GM12878 (cell line): ENCODE data around the gene USP17L25.
"Not testable (repeated sequence)": the region's sequence is repeated elsewhere in the genome, so short reads cannot be mapped to it uniquely, and the experiment has no call there.

Source experiments
- HDAC2 ChIP-seq: fragments of 200-600 bp; sonication (generic); IDR thresholded peaks from 2 replicates; pipeline ENCODE4 v1.6.1; 2017
- NRF1 ChIP-seq: conservative IDR thresholded peaks from 2 replicates; pipeline ENCODE4 v1.6.1; 2011; ENCODE audit warnings: mild to moderate bottlenecking, low read depth, low read length, improper control_type of control experiment
- POLR2A ChIP-seq: IDR thresholded peaks from 2 replicates; pipeline ENCODE4 v1.6.1; 2011; ENCODE audit warnings: low read depth, mild to moderate bottlenecking, low read length
- SMC3 ChIP-seq: IDR thresholded peaks from 2 replicates; pipeline ENCODE4 v1.6.1; 2011; ENCODE audit warnings: low read length, improper control_type of control experiment, borderline replicate concordance
- ZNF384 ChIP-seq: IDR thresholded peaks from 2 replicates; pipeline ENCODE4 v1.6.1; 2012; ENCODE audit warnings: low read depth, mild to moderate bottlenecking, low read length, improper control_type of control experiment, borderline replicate concordance
- TF ChIP-seq, protein P1 (sequence below), 3 experiments: IDR thresholded peaks in 2 of 3; conservative IDR thresholded peaks in 1 of 3; 2 replicates each; pipeline ENCODE4 v1.5.1; 2011; ENCODE audit warnings: low read depth in 3 of 3, low read length in 3 of 3, mild to moderate bottlenecking in 3 of 3, control low read depth in 2 of 3, moderate library complexity in 2 of 3, inconsistent platforms in 1 of 3, mixed read lengths in 1 of 3; ENCODE audit not compliant: control insufficient read depth in 2 of 3, insufficient read depth in 1 of 3; ENCODE audit errors: extremely low read depth in 1 of 3
- TF ChIP-seq, protein P2 (sequence below): IDR thresholded peaks from 2 replicates; pipeline ENCODE4 v1.6.1; 2012; ENCODE audit warnings: low read depth, low read length, improper control_type of control experiment

DNA sequence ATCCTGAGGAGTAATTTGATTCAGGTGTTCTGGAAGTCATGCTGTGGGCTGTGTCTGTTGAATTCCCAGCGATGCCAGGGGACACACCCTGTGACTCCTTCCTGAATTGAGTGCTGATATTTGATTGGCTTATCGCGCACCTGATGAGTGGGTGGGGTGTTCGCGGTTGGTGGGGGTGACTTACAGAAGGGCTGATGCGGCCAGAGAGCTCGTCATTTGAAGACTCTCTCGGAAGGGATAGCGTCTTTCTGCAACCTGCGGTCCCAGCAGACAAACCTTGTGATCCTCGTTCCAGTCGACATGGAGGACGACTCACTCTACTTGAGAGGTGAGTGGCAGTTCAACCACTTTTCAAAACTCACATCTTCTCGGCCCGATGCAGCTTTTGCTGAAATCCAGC lies 4.8 kb upstream of the USP17L25 start, which contains the start of gene USP17L24:
- not testable (repeated sequence) for TF ChIP-seq ZNF384, SMC3, HDAC2, POLR2A, NRF1
- TF ChIP-seq, protein P1, sequence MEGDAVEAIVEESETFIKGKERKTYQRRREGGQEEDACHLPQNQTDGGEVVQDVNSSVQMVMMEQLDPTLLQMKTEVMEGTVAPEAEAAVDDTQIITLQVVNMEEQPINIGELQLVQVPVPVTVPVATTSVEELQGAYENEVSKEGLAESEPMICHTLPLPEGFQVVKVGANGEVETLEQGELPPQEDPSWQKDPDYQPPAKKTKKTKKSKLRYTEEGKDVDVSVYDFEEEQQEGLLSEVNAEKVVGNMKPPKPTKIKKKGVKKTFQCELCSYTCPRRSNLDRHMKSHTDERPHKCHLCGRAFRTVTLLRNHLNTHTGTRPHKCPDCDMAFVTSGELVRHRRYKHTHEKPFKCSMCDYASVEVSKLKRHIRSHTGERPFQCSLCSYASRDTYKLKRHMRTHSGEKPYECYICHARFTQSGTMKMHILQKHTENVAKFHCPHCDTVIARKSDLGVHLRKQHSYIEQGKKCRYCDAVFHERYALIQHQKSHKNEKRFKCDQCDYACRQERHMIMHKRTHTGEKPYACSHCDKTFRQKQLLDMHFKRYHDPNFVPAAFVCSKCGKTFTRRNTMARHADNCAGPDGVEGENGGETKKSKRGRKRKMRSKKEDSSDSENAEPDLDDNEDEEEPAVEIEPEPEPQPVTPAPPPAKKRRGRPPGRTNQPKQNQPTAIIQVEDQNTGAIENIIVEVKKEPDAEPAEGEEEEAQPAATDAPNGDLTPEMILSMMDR (IDR thresholded peaks at IDR 0.05 in 2 of 3, conservative IDR thresholded peaks at IDR 0.05 in 1 of 3; ENCODE audit: control insufficient read depth in 2 of 3, extremely low read depth in 1 of 3, insufficient read depth in 1 of 3, low read depth in 3 of 3, low read length in 3 of 3), result not testable (repeated sequence)
- TF ChIP-seq, protein P2, sequence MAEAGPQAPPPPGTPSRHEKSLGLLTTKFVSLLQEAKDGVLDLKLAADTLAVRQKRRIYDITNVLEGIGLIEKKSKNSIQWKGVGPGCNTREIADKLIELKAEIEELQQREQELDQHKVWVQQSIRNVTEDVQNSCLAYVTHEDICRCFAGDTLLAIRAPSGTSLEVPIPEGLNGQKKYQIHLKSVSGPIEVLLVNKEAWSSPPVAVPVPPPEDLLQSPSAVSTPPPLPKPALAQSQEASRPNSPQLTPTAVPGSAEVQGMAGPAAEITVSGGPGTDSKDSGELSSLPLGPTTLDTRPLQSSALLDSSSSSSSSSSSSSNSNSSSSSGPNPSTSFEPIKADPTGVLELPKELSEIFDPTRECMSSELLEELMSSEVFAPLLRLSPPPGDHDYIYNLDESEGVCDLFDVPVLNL, result not testable (repeated sequence)
